ENCODE results near the gene MEIS2.

DNA sequence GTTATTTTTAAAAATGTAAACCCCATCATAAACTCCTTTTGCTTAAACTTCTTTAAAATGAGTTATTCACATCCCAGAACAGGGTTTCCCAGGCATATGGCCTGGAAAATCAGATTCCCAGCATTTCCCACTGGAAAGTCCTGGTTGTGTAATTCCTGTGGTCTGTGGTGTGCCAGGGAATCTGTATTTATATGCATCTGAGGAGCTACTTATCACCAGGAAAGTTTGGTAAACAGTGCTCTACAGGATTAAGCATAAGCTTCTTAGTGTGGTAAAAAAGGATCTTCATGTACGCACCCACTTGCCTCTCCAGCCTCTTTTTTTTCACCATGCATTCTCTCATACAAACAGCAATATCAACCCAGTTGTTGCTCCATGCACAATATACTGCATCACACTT, 28.2 kb downstream of the MEIS2 start:
- TF ChIP-seq, protein P1, sequence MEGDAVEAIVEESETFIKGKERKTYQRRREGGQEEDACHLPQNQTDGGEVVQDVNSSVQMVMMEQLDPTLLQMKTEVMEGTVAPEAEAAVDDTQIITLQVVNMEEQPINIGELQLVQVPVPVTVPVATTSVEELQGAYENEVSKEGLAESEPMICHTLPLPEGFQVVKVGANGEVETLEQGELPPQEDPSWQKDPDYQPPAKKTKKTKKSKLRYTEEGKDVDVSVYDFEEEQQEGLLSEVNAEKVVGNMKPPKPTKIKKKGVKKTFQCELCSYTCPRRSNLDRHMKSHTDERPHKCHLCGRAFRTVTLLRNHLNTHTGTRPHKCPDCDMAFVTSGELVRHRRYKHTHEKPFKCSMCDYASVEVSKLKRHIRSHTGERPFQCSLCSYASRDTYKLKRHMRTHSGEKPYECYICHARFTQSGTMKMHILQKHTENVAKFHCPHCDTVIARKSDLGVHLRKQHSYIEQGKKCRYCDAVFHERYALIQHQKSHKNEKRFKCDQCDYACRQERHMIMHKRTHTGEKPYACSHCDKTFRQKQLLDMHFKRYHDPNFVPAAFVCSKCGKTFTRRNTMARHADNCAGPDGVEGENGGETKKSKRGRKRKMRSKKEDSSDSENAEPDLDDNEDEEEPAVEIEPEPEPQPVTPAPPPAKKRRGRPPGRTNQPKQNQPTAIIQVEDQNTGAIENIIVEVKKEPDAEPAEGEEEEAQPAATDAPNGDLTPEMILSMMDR (IDR thresholded peaks at IDR 0.05; ENCODE audit: borderline replicate concordance, extremely low read depth, low read length, poor library complexity, severe bottlenecking): no peak
- TF ChIP-seq EZH2 (IDR thresholded peaks at IDR 0.05; ENCODE audit: borderline replicate concordance, low read depth, low read length, severe bottlenecking): no peak

Measured in DND-41 (cell line).